HepG2 (cell line): ENCODE data around the gene PPP1R15B. TPM values are rescaled to one million over a fixed set of nuclear protein-coding genes. Genes with fewer than 3 reads are reported as not detected.

Experiments
- CAMTA2 ChIP-seq: sonication (generic); formaldehyde crosslinking; IDR thresholded peaks from 2 replicates; pipeline ENCODE4 v1.4.0; 2020; ENCODE audit warnings: mild to moderate bottlenecking, missing genetic modification reagents, borderline replicate concordance
- ELF1 ChIP-seq: sonication (generic); formaldehyde crosslinking; IDR thresholded peaks from 2 replicates; pipeline ENCODE4 v1.4.0; 2020; ENCODE audit warnings: missing genetic modification reagents
- GABPA ChIP-seq, 2 experiments: IDR thresholded peaks; 2 replicates each; pipeline ENCODE4 v1.6.1; 2011 to 2016; ENCODE audit warnings: low read depth in 2 of 2, low read length in 1 of 2, missing biosample characterization in 1 of 2, missing genetic modification characterization in 1 of 2
- HNF4A ChIP-seq: sonication (generic); formaldehyde crosslinking; IDR thresholded peaks from 2 replicates; pipeline ENCODE4 v1.4.0; 2020; ENCODE audit warnings: missing genetic modification reagents
- KDM5B ChIP-seq: sonication (generic); formaldehyde crosslinking; IDR thresholded peaks from 2 replicates; pipeline ENCODE4 v1.4.0; 2020; ENCODE audit warnings: missing genetic modification reagents, mild to moderate bottlenecking, borderline replicate concordance
- MEF2D ChIP-seq: sonication (generic); formaldehyde crosslinking; IDR thresholded peaks from 2 replicates; pipeline ENCODE4 v1.5.1; 2020; ENCODE audit warnings: mild to moderate bottlenecking, missing genetic modification reagents
- MTA1 ChIP-seq: sonication (generic); formaldehyde crosslinking; IDR thresholded peaks from 2 replicates; pipeline ENCODE4 v1.4.0; 2020; ENCODE audit warnings: missing genetic modification reagents, mild to moderate bottlenecking, borderline replicate concordance
- NFYC ChIP-seq: IDR thresholded peaks from 2 replicates; pipeline ENCODE4 v1.6.1; 2016; ENCODE audit warnings: missing genetic modification reagents, missing compliant biosample characterization
- RAD51 ChIP-seq: fragments of 450-650 bp; IDR thresholded peaks from 2 replicates; pipeline ENCODE4 v1.6.1; 2016; ENCODE audit warnings: borderline replicate concordance
- RCOR2 ChIP-seq: IDR thresholded peaks from 2 replicates; pipeline ENCODE4 v1.6.1; 2016; ENCODE audit warnings: missing biosample characterization, missing genetic modification reagents
- RFX1 ChIP-seq: fragments of 450-650 bp; IDR thresholded peaks from 2 replicates; pipeline ENCODE4 v1.6.1; 2017
- SP4 ChIP-seq: sonication (generic); formaldehyde crosslinking; IDR thresholded peaks from 2 replicates; pipeline ENCODE4 v1.8.1; 2023; ENCODE audit warnings: mild to moderate bottlenecking, missing genetic modification reagents
- TAF1 ChIP-seq: sonication (generic); formaldehyde crosslinking; IDR thresholded peaks from 2 replicates; pipeline ENCODE4 v1.4.0; 2020; ENCODE audit warnings: missing genetic modification reagents
- ZFY ChIP-seq: sonication (generic); formaldehyde crosslinking; IDR thresholded peaks from 2 replicates; pipeline ENCODE4 v1.4.0; 2020; ENCODE audit warnings: missing genetic modification reagents
- ZNF615 ChIP-seq: sonication (generic); formaldehyde crosslinking; IDR thresholded peaks from 2 replicates; pipeline ENCODE4 v1.5.0; 2020; ENCODE audit warnings: mild to moderate bottlenecking, missing genetic modification reagents, borderline replicate concordance
- polyA plus RNA-seq, 8 experiments: library from polyadenylated mRNA; depleted of rRNA in 3 of 8; stranded (reverse) in 7 of 8; unstranded in 1 of 8; fragments of >200 nt; fragmentation: Illumina TruSeq in 4 of 8; extraction: Trizol in 4 of 8; gene quantifications; 2 replicates each; pipeline versions ENCODE4 v1.2.1 to v1.2.3, GENCODE V29; 2011 to 2016; ENCODE audit warnings: low read depth in 4 of 8, missing spikeins in 1 of 8, mixed read lengths in 1 of 8; ENCODE audit not compliant: insufficient read depth in 1 of 8
- total RNA-seq, 5 experiments: library from RNA; depleted of rRNA; stranded (reverse); fragments of >200 nt; fragmentation: Illumina TruSeq; extraction: Trizol; gene quantifications; 2 replicates each; pipeline ENCODE4 v1.2.3, GENCODE V29; 2016; ENCODE audit warnings: low read depth in 1 of 5
- TF ChIP-seq, protein P1 (sequence below), 2 experiments: fragments of 450-650 bp in 1 of 2; sonication (generic) in 1 of 2; formaldehyde crosslinking; IDR thresholded peaks; 2 replicates each; pipeline versions ENCODE4 v1.5.0 to v1.8.0; 2020 to 2022; ENCODE audit warnings: mild to moderate bottlenecking in 1 of 2, missing genetic modification reagents in 1 of 2
- TF ChIP-seq, protein P2 (sequence below): sonication (generic); formaldehyde crosslinking; IDR thresholded peaks from 2 replicates; pipeline ENCODE4 v1.5.1; 2020; ENCODE audit warnings: missing genetic modification reagents, mild to moderate bottlenecking, borderline replicate concordance
- TF ChIP-seq, protein P3 (sequence below): sonication (generic); formaldehyde crosslinking; IDR thresholded peaks from 2 replicates; pipeline ENCODE4 v1.4.0; 2020; ENCODE audit warnings: missing genetic modification reagents, borderline replicate concordance
- TF ChIP-seq, protein P4 (sequence below): sonication (generic); formaldehyde crosslinking; conservative IDR thresholded peaks from 2 replicates; pipeline ENCODE4 v1.4.0; 2020; ENCODE audit warnings: mild to moderate bottlenecking, missing genetic modification reagents, moderate library complexity

Gene PPP1R15B
- total and polyA plus RNA-seq, 2 of the 13 experiments (the other 11 are each of a cell fraction or from before 2014, with no cell fraction given), result 13.4 to 23.8 TPM

DNA sequence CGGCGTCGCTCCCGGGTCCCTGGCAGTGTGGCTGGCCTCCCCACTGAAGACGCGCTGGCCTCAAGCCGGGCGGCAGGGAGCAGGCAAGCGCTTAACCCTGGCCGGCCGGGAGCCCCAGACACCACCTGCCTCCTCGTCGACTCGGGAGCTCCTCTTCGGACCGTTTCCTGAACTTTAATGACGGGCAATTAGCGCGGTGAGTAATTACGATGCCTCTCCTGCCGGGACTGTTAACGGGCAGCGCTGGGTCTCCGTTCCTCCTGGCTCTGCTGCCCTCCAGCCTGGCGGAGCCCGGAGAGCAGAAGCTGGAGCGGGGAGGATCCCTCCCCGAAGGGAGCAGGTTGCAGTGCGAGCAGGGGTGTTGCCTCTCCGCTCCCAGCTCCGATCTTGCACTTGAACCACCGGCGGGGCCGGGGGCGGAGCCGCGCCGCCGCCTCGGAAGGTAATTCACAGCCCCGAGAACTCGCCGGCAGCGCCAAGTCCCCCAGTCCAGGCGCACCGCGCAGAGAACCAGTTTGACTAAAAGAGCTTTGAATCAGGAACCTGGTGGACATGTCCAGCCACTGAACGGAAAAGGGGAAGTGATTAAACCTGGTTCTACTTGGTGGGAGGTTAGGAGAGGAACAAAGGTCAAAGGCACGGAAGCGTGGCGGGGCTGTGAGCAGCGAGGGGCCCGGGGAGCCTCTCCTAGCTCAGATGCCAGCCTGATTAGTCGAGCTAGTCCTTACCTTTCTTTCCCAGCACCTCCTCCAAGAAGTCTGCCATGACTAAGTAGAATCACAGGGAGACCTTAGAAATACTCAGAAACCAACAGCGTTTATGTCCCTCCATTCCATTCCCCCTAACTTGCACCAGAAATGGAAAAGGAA is 33.6 kb downstream of the PPP1R15B start (continued):
- TF ChIP-seq, protein P1, sequence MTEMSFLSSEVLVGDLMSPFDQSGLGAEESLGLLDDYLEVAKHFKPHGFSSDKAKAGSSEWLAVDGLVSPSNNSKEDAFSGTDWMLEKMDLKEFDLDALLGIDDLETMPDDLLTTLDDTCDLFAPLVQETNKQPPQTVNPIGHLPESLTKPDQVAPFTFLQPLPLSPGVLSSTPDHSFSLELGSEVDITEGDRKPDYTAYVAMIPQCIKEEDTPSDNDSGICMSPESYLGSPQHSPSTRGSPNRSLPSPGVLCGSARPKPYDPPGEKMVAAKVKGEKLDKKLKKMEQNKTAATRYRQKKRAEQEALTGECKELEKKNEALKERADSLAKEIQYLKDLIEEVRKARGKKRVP (CRISPR knock-in tag; IDR thresholded peaks at IDR 0.05), result 0 out of 4 replicates have a peak, but pooled peaks of 1 of the 2 experiments have one; percentile 16
- TF ChIP-seq GABPA (IDR thresholded peaks at IDR 0.05; ENCODE audit: low read depth, low read length), result no peak
- peak; percentile 57; the same call in 1 of the 2 replicates for TF ChIP-seq GABPA (CRISPR knock-in tag; IDR thresholded peaks at IDR 0.05; ENCODE audit: low read depth)
- peak; percentile 70; the same call in 1 of the 2 replicates for TF ChIP-seq KDM5B (CRISPR knock-in tag)
- TF ChIP-seq, protein P2, sequence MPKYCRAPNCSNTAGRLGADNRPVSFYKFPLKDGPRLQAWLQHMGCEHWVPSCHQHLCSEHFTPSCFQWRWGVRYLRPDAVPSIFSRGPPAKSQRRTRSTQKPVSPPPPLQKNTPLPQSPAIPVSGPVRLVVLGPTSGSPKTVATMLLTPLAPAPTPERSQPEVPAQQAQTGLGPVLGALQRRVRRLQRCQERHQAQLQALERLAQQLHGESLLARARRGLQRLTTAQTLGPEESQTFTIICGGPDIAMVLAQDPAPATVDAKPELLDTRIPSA, result 0 out of 2 replicates have a peak, but pooled peaks have one; percentile 45
- TF ChIP-seq ELF1 (CRISPR knock-in tag), result peak; percentile 25; the same call in 1 of the 2 replicates
- TF ChIP-seq, protein P3, sequence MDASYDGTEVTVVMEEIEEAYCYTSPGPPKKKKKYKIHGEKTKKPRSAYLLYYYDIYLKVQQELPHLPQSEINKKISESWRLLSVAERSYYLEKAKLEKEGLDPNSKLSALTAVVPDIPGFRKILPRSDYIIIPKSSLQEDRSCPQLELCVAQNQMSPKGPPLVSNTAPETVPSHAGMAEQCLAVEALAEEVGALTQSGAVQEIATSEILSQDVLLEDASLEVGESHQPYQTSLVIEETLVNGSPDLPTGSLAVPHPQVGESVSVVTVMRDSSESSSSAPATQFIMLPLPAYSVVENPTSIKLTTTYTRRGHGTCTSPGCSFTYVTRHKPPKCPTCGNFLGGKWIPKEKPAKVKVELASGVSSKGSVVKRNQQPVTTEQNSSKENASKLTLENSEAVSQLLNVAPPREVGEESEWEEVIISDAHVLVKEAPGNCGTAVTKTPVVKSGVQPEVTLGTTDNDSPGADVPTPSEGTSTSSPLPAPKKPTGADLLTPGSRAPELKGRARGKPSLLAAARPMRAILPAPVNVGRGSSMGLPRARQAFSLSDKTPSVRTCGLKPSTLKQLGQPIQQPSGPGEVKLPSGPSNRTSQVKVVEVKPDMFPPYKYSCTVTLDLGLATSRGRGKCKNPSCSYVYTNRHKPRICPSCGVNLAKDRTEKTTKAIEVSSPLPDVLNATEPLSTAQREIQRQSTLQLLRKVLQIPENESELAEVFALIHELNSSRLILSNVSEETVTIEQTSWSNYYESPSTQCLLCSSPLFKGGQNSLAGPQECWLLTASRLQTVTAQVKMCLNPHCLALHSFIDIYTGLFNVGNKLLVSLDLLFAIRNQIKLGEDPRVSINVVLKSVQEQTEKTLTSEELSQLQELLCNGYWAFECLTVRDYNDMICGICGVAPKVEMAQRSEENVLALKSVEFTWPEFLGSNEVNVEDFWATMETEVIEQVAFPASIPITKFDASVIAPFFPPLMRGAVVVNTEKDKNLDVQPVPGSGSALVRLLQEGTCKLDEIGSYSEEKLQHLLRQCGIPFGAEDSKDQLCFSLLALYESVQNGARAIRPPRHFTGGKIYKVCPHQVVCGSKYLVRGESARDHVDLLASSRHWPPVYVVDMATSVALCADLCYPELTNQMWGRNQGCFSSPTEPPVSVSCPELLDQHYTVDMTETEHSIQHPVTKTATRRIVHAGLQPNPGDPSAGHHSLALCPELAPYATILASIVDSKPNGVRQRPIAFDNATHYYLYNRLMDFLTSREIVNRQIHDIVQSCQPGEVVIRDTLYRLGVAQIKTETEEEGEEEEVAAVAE (CRISPR knock-in tag), result 0 out of 2 replicates have a peak, but pooled peaks have one; percentile 23
- peak; percentile 18; the same call in 1 of the 2 replicates for TF ChIP-seq SP4
- TF ChIP-seq ZFY (CRISPR knock-in tag), result peak; percentile 66
- TF ChIP-seq, protein P4, sequence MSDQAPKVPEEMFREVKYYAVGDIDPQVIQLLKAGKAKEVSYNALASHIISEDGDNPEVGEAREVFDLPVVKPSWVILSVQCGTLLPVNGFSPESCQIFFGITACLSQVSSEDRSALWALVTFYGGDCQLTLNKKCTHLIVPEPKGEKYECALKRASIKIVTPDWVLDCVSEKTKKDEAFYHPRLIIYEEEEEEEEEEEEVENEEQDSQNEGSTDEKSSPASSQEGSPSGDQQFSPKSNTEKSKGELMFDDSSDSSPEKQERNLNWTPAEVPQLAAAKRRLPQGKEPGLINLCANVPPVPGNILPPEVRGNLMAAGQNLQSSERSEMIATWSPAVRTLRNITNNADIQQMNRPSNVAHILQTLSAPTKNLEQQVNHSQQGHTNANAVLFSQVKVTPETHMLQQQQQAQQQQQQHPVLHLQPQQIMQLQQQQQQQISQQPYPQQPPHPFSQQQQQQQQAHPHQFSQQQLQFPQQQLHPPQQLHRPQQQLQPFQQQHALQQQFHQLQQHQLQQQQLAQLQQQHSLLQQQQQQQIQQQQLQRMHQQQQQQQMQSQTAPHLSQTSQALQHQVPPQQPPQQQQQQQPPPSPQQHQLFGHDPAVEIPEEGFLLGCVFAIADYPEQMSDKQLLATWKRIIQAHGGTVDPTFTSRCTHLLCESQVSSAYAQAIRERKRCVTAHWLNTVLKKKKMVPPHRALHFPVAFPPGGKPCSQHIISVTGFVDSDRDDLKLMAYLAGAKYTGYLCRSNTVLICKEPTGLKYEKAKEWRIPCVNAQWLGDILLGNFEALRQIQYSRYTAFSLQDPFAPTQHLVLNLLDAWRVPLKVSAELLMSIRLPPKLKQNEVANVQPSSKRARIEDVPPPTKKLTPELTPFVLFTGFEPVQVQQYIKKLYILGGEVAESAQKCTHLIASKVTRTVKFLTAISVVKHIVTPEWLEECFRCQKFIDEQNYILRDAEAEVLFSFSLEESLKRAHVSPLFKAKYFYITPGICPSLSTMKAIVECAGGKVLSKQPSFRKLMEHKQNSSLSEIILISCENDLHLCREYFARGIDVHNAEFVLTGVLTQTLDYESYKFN, result peak; percentile 80
- TF ChIP-seq CAMTA2 (CRISPR knock-in tag), result 0 out of 2 replicates have a peak, but pooled peaks have one; percentile 9
- no peak for TF ChIP-seq RFX1
- TF ChIP-seq RCOR2 (CRISPR knock-in tag), result 0 out of 2 replicates have a peak, but pooled peaks have one; percentile 41
- peak; percentile 73 for TF ChIP-seq MEF2D (CRISPR knock-in tag)
- TF ChIP-seq RAD51, result no peak
- peak; percentile 65 for TF ChIP-seq TAF1
- no peak for TF ChIP-seq NFYC (CRISPR knock-in tag)
- TF ChIP-seq MTA1 (CRISPR knock-in tag), result peak; percentile 43; the same call in 1 of the 2 replicates
- TF ChIP-seq HNF4A (CRISPR knock-in tag), result peak; percentile 72
- no peak for TF ChIP-seq ZNF615 (CRISPR knock-in tag)
